NB4 (cell line): ENCODE results near the gene KATNIP.

ENCODE experiments used
- MYC ChIP-seq: IDR thresholded peaks from 2 replicates; pipeline ENCODE4 v1.6.1; 2011; ENCODE audit warnings: low read depth, low read length
- POLR2A ChIP-seq: IDR thresholded peaks from 2 replicates; pipeline ENCODE4 v1.6.1; 2011; ENCODE audit warnings: mild to moderate bottlenecking; ENCODE audit not compliant: insufficient read length; ENCODE audit errors: extremely low read depth
- TF ChIP-seq, protein P1 (sequence below): IDR thresholded peaks from one replicate; pipeline ENCODE4 v1.5.1; 2012; ENCODE audit warnings: low read depth, low read length
- TF ChIP-seq, protein P2 (sequence below): IDR thresholded peaks from 2 replicates; pipeline ENCODE4 v1.6.1; 2011; ENCODE audit warnings: low read depth, low read length

DNA sequence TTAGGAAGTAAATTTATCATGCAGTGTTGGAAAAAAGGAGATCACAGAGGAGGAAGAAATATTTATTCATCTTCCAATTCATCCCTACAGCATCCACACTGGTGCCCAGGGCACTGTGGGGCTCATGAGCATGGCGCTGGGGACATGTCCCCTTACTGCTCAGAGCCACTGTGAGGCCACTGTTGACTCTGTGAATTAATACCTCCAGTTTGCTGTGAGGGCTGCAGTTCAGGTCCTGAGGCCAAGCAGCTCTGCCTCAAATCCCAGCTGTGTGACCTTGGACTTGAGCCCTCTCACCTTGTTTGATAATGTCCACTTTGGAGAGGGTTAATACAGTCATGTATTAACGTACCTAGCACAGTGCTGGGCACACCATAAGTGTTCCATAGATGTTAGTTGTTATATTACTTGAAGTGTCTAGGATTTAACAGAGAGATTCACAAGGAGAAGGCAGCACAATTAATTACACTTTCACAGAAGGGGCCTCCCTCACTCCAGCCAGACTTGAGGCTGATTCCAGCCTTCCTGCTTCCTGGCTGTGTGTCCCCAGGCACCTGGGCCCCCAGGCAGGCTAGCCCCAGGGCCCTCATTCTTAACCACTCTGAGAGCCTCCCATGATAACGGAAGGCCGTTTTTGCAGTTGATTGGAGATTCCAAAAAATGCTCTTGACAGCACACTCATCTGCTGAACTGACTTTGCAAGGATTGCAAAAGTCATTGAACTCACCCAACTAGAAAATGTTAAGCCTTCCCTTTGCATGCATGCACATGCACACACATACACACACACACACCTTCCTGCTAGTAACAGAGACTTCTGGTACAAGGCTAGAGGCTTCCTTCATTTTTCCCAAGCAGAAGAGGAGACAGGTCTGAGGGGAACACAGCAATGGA is 29.4 kb downstream of the KATNIP start:
- TF ChIP-seq, protein P1, sequence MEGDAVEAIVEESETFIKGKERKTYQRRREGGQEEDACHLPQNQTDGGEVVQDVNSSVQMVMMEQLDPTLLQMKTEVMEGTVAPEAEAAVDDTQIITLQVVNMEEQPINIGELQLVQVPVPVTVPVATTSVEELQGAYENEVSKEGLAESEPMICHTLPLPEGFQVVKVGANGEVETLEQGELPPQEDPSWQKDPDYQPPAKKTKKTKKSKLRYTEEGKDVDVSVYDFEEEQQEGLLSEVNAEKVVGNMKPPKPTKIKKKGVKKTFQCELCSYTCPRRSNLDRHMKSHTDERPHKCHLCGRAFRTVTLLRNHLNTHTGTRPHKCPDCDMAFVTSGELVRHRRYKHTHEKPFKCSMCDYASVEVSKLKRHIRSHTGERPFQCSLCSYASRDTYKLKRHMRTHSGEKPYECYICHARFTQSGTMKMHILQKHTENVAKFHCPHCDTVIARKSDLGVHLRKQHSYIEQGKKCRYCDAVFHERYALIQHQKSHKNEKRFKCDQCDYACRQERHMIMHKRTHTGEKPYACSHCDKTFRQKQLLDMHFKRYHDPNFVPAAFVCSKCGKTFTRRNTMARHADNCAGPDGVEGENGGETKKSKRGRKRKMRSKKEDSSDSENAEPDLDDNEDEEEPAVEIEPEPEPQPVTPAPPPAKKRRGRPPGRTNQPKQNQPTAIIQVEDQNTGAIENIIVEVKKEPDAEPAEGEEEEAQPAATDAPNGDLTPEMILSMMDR, result no peak
- TF ChIP-seq POLR2A (no peak), MYC (no peak)
- TF ChIP-seq, protein P2, sequence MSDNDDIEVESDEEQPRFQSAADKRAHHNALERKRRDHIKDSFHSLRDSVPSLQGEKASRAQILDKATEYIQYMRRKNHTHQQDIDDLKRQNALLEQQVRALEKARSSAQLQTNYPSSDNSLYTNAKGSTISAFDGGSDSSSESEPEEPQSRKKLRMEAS, result no peak
